ENCODE measurements around the gene BCAM. TPM values are rescaled to one million over a fixed set of nuclear protein-coding genes. Genes with fewer than 3 reads are reported as not detected.
A peak's percentile ranks its signal among the peaks of the same experiment; 100 is the strongest.
"Not testable (repeated sequence)": the region's sequence is repeated elsewhere in the genome, so short reads cannot be mapped to it uniquely, and the experiment has no call there.

The BCAM gene
- total RNA-seq, 2 experiments from 2014 or later = not detected

DNA sequence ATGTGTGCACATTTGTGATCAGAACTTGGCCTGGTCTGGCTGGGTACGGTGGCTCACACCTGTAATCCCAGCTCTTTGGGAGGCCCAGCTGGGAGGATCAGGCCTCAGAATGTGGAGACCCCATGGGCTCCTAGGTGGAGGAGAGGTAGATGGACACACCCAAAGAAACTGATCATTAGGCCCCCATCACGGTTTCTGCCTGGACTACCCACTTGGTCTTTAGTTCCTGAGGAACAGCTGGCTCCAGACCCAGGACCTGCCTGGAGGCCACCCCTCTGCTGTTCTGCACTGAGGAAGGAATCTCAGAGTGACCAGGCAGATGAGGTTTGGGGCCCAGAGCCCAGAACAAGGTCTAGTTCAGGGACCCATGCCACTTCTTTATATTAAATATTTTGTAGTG is 29.8 kb upstream of the BCAM start:
- H3K4me3 Mint-ChIP-seq = no peak overlapping the region
- ATAC-seq (ENCODE audit: low read depth) (no peak), DNase-seq (no peak)
- POLR2A ChIA-PET = no interaction called here
- peak overlapping the region; percentile 25 for H3K27ac Mint-ChIP-seq
- no peaks in the 10 kb centered on the region for H3K9me3 Mint-ChIP-seq
- H3K36me3 Mint-ChIP-seq = no peaks in the 10 kb centered on the region
- no peaks in the 10 kb centered on the region for H3K27me3 Mint-ChIP-seq
- H3K4me1 Mint-ChIP-seq = peaks cover under 1% of the 10 kb centered on the region

DNA sequence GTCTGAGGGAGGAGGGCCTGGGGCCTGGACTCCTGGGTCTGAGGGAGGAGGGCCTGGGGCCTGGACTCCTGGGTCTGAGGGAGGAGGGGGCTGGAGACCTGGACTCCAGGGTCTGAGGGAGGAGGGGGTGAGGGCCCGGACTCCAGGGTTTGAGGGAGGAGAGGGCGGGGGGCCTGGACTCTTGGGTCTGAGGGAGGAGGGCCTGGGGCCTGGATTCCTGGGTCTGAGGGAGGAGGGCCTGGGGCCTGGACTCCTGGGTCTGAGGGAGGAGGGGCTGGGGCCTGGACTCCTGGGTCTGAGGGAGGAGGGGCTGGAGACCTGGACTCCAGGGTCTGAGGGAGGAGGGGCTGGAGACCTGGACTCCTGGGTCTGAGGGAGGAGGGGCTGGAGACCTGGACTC is 27.2 kb upstream of the BCAM start:
- H3K9me3 Mint-ChIP-seq; H3K4me3 Mint-ChIP-seq; DNase-seq; ATAC-seq (ENCODE audit: low read depth); H3K4me1 Mint-ChIP-seq; POLR2A ChIA-PET; H3K36me3 Mint-ChIP-seq; H3K27me3 Mint-ChIP-seq; H3K27ac Mint-ChIP-seq: not testable (repeated sequence)

DNA sequence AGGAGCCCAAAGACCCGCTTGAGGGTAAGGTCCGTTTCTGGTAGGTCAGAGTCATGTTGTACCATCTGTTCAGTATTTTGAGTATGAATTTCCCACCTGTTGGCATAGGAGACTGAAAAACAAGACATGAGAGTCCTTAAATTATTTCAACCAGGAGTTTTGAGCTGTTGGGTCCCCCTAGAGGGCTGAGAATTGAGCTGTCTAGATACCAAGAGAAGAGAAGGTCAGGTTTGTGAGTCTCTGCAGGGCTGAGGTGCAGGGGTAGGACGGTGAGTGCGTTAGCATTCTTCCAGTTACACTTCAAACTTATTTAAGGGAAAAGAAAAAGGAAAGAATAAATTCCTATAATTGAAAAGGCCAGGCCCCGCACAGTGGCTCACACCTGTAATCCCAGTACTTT is 26.2 kb upstream of the BCAM start:
- no peak for ATAC-seq (ENCODE audit: low read depth)
- Mint-ChIP-seq H3K9me3 (no peaks in the 10 kb centered on the region), H3K36me3 (no peaks in the 10 kb centered on the region), H3K27me3 (no peaks in the 10 kb centered on the region), H3K4me1 (peaks cover 7% of the 10 kb centered on the region), H3K4me3 (no peak overlapping the region), H3K27ac (no peak overlapping the region)
- DNase-seq = no peak
- POLR2A ChIA-PET = interaction anchor here (0.6 to 0.9 kb wide), 2 partner anchors 14 to 216 kb away, joined by 3 to 4 read pairs; no protein-coding TSS in a partner anchor

DNA sequence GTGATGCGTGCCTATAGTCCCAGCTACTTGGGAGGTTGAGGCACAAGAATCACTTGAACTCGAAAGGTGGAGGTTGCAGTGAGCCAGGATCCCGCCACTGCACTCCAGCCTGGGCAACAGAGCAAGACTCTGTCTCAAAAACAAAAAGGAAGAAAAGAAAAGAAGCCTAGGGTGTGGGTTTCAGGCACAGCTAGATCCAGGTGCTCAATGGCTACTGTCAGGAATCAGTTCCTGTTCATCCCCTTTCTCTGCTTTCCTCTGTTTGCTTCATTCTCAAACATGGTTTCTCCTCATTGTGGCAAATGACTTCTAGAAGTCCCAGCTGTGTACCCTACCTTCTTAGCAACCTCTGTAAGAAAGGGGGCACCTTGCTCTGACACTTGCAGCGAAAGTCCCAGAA is 25.4 kb upstream of the BCAM start:
- no peak for ATAC-seq (ENCODE audit: low read depth)
- Mint-ChIP-seq H3K27me3 (no peaks in the 10 kb centered on the region), H3K4me1 (peaks cover 7% of the 10 kb centered on the region), H3K27ac (no peak overlapping the region), H3K4me3 (no peak overlapping the region), H3K36me3 (no peaks in the 10 kb centered on the region), H3K9me3 (no peaks in the 10 kb centered on the region)
- DNase-seq = no peak
- POLR2A ChIA-PET = interaction anchor here (0.9 kb wide), 1 partner anchor 13 kb away, joined by 3 read pairs; no protein-coding TSS in a partner anchor

DNA sequence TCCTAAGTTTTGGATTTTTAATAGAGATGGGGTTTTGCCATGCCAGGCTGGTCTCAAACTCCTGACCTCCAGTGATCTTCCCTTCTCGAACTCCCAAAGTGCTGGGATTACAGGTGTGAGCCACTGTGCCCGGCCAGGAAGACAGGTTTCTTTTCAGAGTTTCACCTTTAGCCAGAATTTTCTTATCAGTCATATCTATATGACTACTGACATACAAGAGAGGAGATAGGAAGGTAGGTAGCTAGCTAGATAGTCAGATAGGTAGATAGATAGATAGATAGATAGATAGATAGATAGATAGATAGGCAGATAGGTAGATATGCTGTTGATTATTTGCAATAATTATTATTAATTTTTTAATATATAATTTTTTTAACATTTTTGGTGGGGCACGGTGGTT is 23.6 kb upstream of the BCAM start:
- H3K27me3 Mint-ChIP-seq = no peaks in the 10 kb centered on the region
- DNase-seq (no peak), ATAC-seq (ENCODE audit: low read depth) (no peak)
- H3K9me3 Mint-ChIP-seq = no peaks in the 10 kb centered on the region
- POLR2A ChIA-PET = no interaction called here
- peaks cover 7% of the 10 kb centered on the region for H3K4me1 Mint-ChIP-seq
- H3K27ac Mint-ChIP-seq = no peak overlapping the region
- H3K36me3 Mint-ChIP-seq = no peaks in the 10 kb centered on the region
- no peak overlapping the region for H3K4me3 Mint-ChIP-seq

DNA sequence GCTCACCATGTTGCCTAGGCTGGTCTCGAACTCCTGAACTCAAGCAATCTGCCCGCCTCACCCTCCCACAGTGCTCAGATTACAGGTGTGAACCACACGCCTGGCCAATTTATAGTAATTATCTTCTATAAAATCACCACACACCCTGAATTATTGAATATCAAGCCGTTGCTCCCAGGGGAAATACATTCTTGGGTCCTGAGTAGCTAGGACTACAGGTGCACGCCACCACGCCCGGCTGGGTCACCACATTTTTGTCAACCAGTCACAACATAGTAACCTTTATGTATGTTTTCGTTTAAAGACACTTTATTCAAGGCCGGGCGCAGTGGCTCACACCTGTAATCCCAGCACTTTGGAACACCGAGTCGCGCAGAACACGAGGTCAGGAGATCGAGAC is 22.9 kb upstream of the BCAM start:
- H3K36me3 Mint-ChIP-seq = no peaks in the 10 kb centered on the region
- H3K4me3 Mint-ChIP-seq = no peak overlapping the region
- DNase-seq (no peak), ATAC-seq (ENCODE audit: low read depth) (no peak)
- no peak overlapping the region for H3K27ac Mint-ChIP-seq
- POLR2A ChIA-PET = no interaction called here
- H3K9me3 Mint-ChIP-seq = no peaks in the 10 kb centered on the region
- H3K4me1 Mint-ChIP-seq = peaks cover 7% of the 10 kb centered on the region
- no peaks in the 10 kb centered on the region for H3K27me3 Mint-ChIP-seq

DNA sequence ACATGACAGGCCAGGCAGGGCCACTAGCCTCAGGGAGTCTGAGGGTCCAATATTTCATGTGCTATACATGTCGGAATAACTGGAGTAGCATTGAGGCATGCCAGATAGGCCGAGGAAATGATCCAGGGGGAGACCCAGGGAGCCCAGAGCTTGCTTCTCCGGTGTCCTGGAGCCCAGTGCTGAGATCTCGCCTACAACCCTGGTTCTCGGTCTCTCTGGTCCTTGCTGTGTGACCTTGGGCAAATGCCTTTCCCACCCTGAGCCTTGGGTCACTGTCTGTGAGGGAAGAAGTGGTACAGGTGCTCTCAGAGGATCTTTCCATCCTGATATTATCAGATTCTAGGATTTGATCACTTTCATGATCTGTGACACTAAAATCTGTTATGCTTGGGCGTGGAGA is 19.9 kb upstream of the BCAM start:
- ATAC-seq (ENCODE audit: low read depth) (no peak), DNase-seq (no peak)
- H3K4me1 Mint-ChIP-seq = peaks cover 7% of the 10 kb centered on the region
- no peaks in the 10 kb centered on the region for H3K36me3 Mint-ChIP-seq
- no peaks in the 10 kb centered on the region for H3K9me3 Mint-ChIP-seq
- POLR2A ChIA-PET = no interaction called here
- no peaks in the 10 kb centered on the region for H3K27me3 Mint-ChIP-seq
- H3K27ac Mint-ChIP-seq = no peak overlapping the region
- H3K4me3 Mint-ChIP-seq = no peak overlapping the region

DNA sequence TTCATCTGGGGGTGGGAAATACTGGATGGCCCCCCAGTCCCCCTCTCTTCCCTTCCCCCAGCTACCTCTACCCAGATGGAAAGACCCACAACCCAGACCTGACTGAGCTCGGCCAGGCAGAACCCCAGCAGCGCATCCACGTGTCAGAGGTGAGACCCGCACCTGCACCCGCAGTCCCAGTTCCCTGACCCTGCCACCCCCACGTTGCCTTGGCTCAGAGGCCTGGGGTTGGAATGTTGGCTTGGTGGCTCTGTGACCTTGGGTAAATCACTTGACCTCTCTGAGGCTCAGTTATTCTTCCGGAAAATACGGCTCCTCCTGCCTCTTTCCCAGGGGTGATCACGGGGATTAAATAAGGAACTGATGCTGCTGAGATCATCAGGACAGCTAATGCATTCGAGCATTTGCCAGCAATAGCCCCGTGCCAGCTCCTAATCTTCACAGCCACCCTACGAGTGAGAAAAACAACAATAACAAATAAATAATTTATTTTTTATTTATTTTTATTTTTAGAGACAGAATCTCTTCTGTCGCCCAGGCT is 18.9 kb upstream of the BCAM start:
- H3K4me3 Mint-ChIP-seq = no peak overlapping the region
- POLR2A ChIA-PET = no interaction called here
- no peaks in the 10 kb centered on the region for H3K27me3 Mint-ChIP-seq
- H3K36me3 Mint-ChIP-seq = no peaks in the 10 kb centered on the region
- no peaks in the 10 kb centered on the region for H3K9me3 Mint-ChIP-seq
- DNase-seq (no peak), ATAC-seq (ENCODE audit: low read depth) (no peak)
- no peak overlapping the region for H3K27ac Mint-ChIP-seq
- H3K4me1 Mint-ChIP-seq = no peaks in the 10 kb centered on the region

DNA sequence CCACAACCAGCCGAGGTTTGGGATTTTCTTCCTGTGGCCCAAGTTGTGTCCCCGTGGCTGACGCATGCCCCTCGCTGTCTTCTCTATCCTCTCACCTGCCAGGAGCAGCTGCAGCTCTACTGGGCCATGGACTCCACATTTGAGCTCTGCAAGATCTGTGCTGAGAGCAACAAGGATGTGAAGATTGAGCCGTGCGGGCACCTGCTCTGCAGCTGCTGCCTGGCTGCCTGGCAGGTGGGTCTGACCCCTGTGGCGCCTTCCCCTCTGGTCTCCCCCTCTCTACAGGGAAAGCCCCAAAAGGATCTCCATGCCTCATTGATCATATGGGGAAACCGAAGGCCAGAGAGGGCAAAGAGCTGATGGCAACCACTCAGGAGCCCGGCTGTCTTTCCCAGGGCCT is 16.6 kb upstream of the BCAM start:
- H3K27me3 Mint-ChIP-seq = no peaks in the 10 kb centered on the region
- DNase-seq (no peak), ATAC-seq (ENCODE audit: low read depth) (no peak)
- H3K4me3 Mint-ChIP-seq = no peak overlapping the region
- no peak overlapping the region for H3K27ac Mint-ChIP-seq
- H3K4me1 Mint-ChIP-seq = peaks cover 13% of the 10 kb centered on the region
- POLR2A ChIA-PET = no interaction called here
- no peaks in the 10 kb centered on the region for H3K36me3 Mint-ChIP-seq
- H3K9me3 Mint-ChIP-seq = no peaks in the 10 kb centered on the region

DNA sequence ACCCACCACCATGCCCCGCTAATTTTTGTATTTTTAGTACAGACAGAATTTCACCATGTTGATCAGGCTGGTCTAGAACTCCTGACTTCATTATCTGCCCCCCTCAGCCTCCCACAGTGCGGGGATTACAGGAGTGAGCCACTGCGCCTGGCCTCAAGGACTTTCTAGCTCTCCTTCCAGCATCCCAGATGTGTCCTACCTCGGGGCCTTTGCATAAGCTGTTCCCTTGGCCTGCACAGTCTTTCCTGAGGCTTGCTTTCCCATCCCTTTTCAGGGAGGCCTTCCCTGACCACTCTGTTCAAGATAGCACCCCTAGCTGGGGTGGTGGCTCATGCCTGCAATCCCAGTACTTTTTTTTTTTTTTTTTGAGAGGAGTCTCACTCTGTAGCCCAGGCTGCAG is 14.3 kb upstream of the BCAM start:
- POLR2A ChIA-PET = no interaction called here
- DNase-seq = no peak
- H3K4me1 Mint-ChIP-seq = peaks cover 16% of the 10 kb centered on the region
- no peak overlapping the region for H3K27ac Mint-ChIP-seq
- H3K27me3 Mint-ChIP-seq = no peaks in the 10 kb centered on the region
- no peak for ATAC-seq (ENCODE audit: low read depth)
- no peaks in the 10 kb centered on the region for H3K9me3 Mint-ChIP-seq
- no peaks in the 10 kb centered on the region for H3K36me3 Mint-ChIP-seq
- no peak overlapping the region for H3K4me3 Mint-ChIP-seq

DNA sequence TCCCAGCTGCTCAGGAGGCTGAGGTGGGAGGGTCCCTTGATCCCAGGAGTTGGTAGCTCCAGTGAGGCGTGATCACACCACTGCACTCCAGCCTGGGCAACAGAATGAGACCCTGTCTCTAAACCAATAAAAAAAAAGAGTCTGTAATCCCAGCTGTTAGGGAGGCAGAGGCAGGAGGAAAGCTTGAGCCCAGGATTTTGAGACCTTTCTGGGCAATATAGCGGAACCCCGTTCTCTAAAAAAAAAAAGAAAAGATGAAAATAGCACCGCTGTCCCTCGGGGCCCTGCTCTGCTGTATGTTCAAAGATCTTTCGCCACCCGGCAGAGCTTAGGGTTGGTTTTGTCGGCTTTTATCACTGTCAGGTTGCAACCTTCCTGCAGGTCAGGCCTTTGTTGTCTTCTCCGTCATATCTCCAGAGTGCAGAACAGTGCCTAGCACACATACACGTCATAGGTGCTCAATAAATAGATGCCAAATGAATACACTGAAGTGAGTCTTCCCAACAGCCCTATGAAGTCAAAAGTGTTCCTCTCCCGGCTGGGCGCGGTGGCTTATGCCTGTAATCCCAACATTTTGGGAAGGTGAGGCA is 13.4 kb upstream of the BCAM start:
- Mint-ChIP-seq H3K4me1 (peaks cover 18% of the 10 kb centered on the region), H3K27me3 (no peaks in the 10 kb centered on the region), H3K27ac (no peak overlapping the region), H3K9me3 (no peaks in the 10 kb centered on the region), H3K36me3 (no peaks in the 10 kb centered on the region), H3K4me3 (no peak overlapping the region)
- no peak for DNase-seq
- POLR2A ChIA-PET = no interaction called here
- ATAC-seq (ENCODE audit: low read depth) = no peak

DNA sequence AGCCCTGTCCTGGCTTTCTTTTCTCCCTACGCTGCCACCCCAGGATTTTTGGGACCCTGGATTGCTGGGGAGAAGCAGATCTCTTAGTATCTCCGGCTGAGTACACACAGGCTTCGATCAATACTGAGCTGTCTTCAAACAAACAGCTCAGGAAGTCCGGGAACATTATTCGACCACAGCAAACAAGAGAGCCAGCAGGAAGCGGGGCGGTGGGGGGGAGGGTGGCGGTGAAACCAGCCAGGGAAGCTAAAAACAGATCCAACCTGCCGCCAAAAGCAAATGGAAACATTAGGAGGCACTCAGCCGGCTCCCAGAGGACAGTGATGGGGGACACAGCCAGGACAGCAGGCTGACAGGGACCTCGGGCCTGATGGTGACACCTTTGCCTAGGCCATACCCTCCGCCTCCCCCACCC is 12.2 kb upstream of the BCAM start:
- DNase-seq (no peak), ATAC-seq (ENCODE audit: low read depth) (no peak)
- Mint-ChIP-seq H3K27me3 (no peaks in the 10 kb centered on the region), H3K4me1 (peaks cover 18% of the 10 kb centered on the region), H3K9me3 (no peaks in the 10 kb centered on the region), H3K27ac (peak overlapping the region; percentile 83), H3K4me3 (peak overlapping the region; percentile 61), H3K36me3 (no peaks in the 10 kb centered on the region)
- POLR2A ChIA-PET = interaction anchor here (0.5 kb wide), 1 partner anchor 14 kb away, joined by 3 read pairs; no protein-coding TSS in a partner anchor

DNA sequence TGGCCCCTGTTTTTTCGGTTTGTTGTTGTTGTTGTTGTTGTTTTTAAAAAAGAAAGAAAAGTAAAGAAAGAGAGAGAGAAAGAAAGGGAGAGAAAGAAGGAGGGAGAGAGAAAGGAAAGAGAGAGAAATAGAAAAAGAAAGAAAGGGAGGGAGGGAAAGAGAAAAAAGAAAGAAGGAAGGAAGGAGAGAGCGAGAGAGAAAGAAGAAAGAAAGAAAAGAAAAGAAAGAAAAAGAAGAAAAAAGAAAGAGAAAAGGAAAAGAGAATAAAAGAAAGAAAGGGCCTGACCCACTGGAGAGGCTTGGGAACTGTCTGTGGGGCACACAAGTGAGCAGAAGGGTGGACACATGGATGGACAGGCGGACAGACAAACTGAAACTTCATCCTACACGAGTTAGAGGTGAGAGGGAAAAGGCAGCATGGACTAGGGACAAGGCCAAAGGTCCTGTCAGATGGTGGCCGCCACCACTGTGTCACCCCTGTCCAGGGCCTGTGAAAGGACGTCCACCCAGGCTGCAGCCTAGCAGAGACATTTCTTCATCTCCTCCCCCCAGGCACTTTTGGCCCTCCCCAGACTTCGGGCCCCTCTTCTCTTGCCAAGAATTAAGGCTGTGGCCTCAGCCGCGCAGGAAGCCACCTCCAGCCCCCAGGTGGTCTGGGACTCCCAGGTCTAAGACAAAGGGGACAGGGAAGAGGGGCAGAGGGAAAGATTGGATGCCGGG is 9.1 kb upstream of the BCAM start:
- POLR2A ChIA-PET = no interaction called here

DNA sequence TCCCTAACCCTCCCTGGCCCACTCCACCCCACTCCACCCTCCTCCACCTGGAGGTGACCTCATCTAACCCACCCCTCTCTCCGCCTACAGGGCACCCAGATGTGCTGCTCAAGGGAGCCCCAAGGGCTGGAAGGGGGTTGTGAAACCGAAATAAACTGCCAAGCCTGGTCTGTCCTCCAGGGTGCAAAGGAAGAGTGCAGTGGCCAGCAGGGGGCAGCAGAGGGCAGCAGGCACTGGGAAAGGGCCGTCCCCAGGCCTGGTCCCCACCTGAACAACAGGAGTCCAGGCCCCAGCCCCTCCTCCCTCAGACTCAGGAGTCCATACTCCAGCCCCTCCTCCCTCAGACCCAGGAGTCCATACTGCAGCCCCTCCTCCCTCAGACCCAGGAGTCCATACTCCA is 8.4 kb upstream of the BCAM start:
- no peaks in the 10 kb centered on the region for H3K9me3 Mint-ChIP-seq
- peaks cover 5% of the 10 kb centered on the region for H3K27me3 Mint-ChIP-seq
- no peaks in the 10 kb centered on the region for H3K36me3 Mint-ChIP-seq
- H3K27ac Mint-ChIP-seq = peak overlapping the region; percentile 61
- ATAC-seq (ENCODE audit: low read depth) (peak; percentile 99), DNase-seq (peak; percentile 94)
- H3K4me1 Mint-ChIP-seq = peaks cover 18% of the 10 kb centered on the region
- POLR2A ChIA-PET = no interaction called here
- H3K4me3 Mint-ChIP-seq = no peak overlapping the region

More for the DNA sequence above, 9.1 kb upstream of the BCAM start:
- DNase-seq (no peak), ATAC-seq (ENCODE audit: low read depth) (no peak)
- Mint-ChIP-seq H3K27me3 (peaks cover 5% of the 10 kb centered on the region), H3K4me1 (peaks cover 18% of the 10 kb centered on the region), H3K27ac (no peak overlapping the region), H3K9me3 (no peaks in the 10 kb centered on the region), H3K36me3 (no peaks in the 10 kb centered on the region), H3K4me3 (peak overlapping the region; percentile 37)

Measured in activated naive CD8-positive, alpha-beta T cell treated with anti-CD3 and anti-CD28 coated beads, Interleukin-2, amount 10 ng/mL, durations not matched to agents 7 days and 5 days (primary cell).